ENCODE measurements around the gene ERBB2. TPM values are rescaled to one million over a fixed set of nuclear protein-coding genes. Genes with fewer than 3 reads are reported as not detected.

ERBB2 gene
- total and polyA plus RNA-seq, 2 experiments from 2014 or later: 30.3 to 55.4 TPM

- TF ChIP-seq EZH2 (IDR thresholded peaks at IDR 0.05; ENCODE audit: insufficient read depth, poor library complexity, severe bottlenecking): no peak
- Histone ChIP-seq H3K9me3 (ENCODE audit: low read depth) (no peaks in the 10 kb centered on the region), H3K9ac (no peak overlapping the region), H3K4me2 (ENCODE audit: unreplicated experiment) (no peak overlapping the region), H3K4me3 (no peak overlapping the region), H3K27me3 (replicated peaks; ENCODE audit: insufficient read depth) (peaks cover 79% of the 10 kb centered on the region), H3F3A (ENCODE audit: insufficient read depth) (no peaks in the 10 kb centered on the region), H2AFZ (no peak overlapping the region), H3K36me3 (ENCODE audit: low read depth) (no peaks in the 10 kb centered on the region), H3K9me2 (ENCODE audit: insufficient read depth) (no peaks in the 10 kb centered on the region), H4K20me1 (ENCODE audit: insufficient read depth) (no peaks in the 10 kb centered on the region), H3K79me2 (ENCODE audit: insufficient read depth) (no peaks in the 10 kb centered on the region), H3K27ac (no peak overlapping the region), H3K4me1 (ENCODE audit: insufficient read depth) (no peaks in the 10 kb centered on the region)
- no peak for DNase-seq
- in situ Hi-C loops (cut with MboI): no loop called here
Measured at GRCh38 chr17:39776252-39776651, 76.4 kb downstream of the ERBB2 start.

- H3K4me2 ChIP-seq (ENCODE audit: unreplicated experiment): no peak overlapping the region
- no peak overlapping the region for H3K27ac ChIP-seq
- TF ChIP-seq EZH2 (IDR thresholded peaks at IDR 0.05; ENCODE audit: insufficient read depth, poor library complexity, severe bottlenecking) (no peak), EZH2phosphoT487 (IDR thresholded peaks at IDR 0.05; ENCODE audit: insufficient read depth, low read depth) (no peak)
- no peak for DNase-seq
- H3K9me3 ChIP-seq (ENCODE audit: low read depth): no peaks in the 10 kb centered on the region
- no peaks in the 10 kb centered on the region for H3K4me1 ChIP-seq (ENCODE audit: insufficient read depth)
- no peak overlapping the region for H2AFZ ChIP-seq
- H3F3A ChIP-seq (ENCODE audit: insufficient read depth): no peaks in the 10 kb centered on the region
- H3K9me2 ChIP-seq (ENCODE audit: insufficient read depth): no peaks in the 10 kb centered on the region
- no peak overlapping the region for H3K9ac ChIP-seq
- in situ Hi-C loops (cut with MboI): no loop called here
- H3K36me3 ChIP-seq (ENCODE audit: low read depth): no peaks in the 10 kb centered on the region
- whole genome bisulfite sequencing, 2 experiments (ENCODE audit: low coverage in 1 of 2, low lambda C conversion rate in 2 of 2, missing lambda C conversion rate in 2 of 2): 22 to 26% methylated on average over 11 of the region's 11 CpGs
- H3K4me3 ChIP-seq: no peak overlapping the region
- no peaks in the 10 kb centered on the region for H3K79me2 ChIP-seq (ENCODE audit: insufficient read depth)
- no peaks in the 10 kb centered on the region for H4K20me1 ChIP-seq (ENCODE audit: insufficient read depth)
- H3K27me3 ChIP-seq (replicated peaks; ENCODE audit: insufficient read depth): peaks cover 89% of the 10 kb centered on the region
Measured at GRCh38 chr17:39777534-39778365, 77.9 kb downstream of the ERBB2 start.

Small RNA genes within 50 kb of the gene (microRNA-seq; reads per million reads assigned to microRNA genes)
- 3.1 reads per million for gene MIR4728 (ENCODE audit: borderline number of aligned reads)

Small RNA genes within 50 kb of the gene (small RNA-seq; reads per million reads assigned to genes)
- not detected for gene MIR4728 (ENCODE audit: low read depth, low replicate concordance)

Other genes with a start within 250 kb of the ERBB2 start
- 14.9 and 17.6 TPM in 2 replicates for gene MED1, start 248.8 kb upstream of the ERBB2 start, total RNA-seq (2014; rRNA removed; shearing (Covaris generic))
- 15.4 and 17.2 TPM in 2 replicates for gene MED1, start 248.8 kb upstream of the ERBB2 start, polyA plus RNA-seq (2016; fragmentation: Nextera tagmentation; extraction: Ambion mirVana)
- gene CDK12, start 238.6 kb upstream of the ERBB2 start, total RNA-seq (2014; rRNA removed; shearing (Covaris generic)): 21.0 and 21.1 TPM in 2 replicates
- gene CDK12, start 238.6 kb upstream of the ERBB2 start, polyA plus RNA-seq (2016; fragmentation: Nextera tagmentation; extraction: Ambion mirVana): 8.2 and 8.9 TPM in 2 replicates
- gene NEUROD2, start 92.1 kb upstream of the ERBB2 start, total RNA-seq (2014; rRNA removed; shearing (Covaris generic)): not detected in 2 replicates
- gene NEUROD2, start 92.1 kb upstream of the ERBB2 start, polyA plus RNA-seq (2016; fragmentation: Nextera tagmentation; extraction: Ambion mirVana): not detected in 2 replicates
- gene PPP1R1B, start 73.1 kb upstream of the ERBB2 start, total RNA-seq (2014; rRNA removed; shearing (Covaris generic)): not detected in 2 replicates
- gene PPP1R1B, start 73.1 kb upstream of the ERBB2 start, polyA plus RNA-seq (2016; fragmentation: Nextera tagmentation; extraction: Ambion mirVana): not detected in 2 replicates
- gene STARD3, start 62.9 kb upstream of the ERBB2 start, total RNA-seq (2014; rRNA removed; shearing (Covaris generic)): 34.0 and 41.0 TPM in 2 replicates
- 32.3 and 34.1 TPM in 2 replicates for gene STARD3, start 62.9 kb upstream of the ERBB2 start, polyA plus RNA-seq (2016; fragmentation: Nextera tagmentation; extraction: Ambion mirVana)
- gene TCAP, start 34.7 kb upstream of the ERBB2 start, total RNA-seq (2014; rRNA removed; shearing (Covaris generic)): 0.43 TPM in 1 of 2 replicates, not detected in the other
- not detected in 2 replicates for gene TCAP, start 34.7 kb upstream of the ERBB2 start, polyA plus RNA-seq (2016; fragmentation: Nextera tagmentation; extraction: Ambion mirVana)
- gene PNMT, start 31.6 kb upstream of the ERBB2 start, total RNA-seq (2014; rRNA removed; shearing (Covaris generic)): not detected in 2 replicates
- not detected in 2 replicates for gene PNMT, start 31.6 kb upstream of the ERBB2 start, polyA plus RNA-seq (2016; fragmentation: Nextera tagmentation; extraction: Ambion mirVana)
- 14.2 and 15.3 TPM in 2 replicates for gene PGAP3, start 12.0 kb upstream of the ERBB2 start, total RNA-seq (2014; rRNA removed; shearing (Covaris generic))
- gene PGAP3, start 12.0 kb upstream of the ERBB2 start, polyA plus RNA-seq (2016; fragmentation: Nextera tagmentation; extraction: Ambion mirVana): 9.2 and 10.6 TPM in 2 replicates
- 33.6 and 37.1 TPM in 2 replicates for gene MIEN1, start 30.5 kb downstream of the ERBB2 start, total RNA-seq (2014; rRNA removed; shearing (Covaris generic))
- gene MIEN1, start 30.5 kb downstream of the ERBB2 start, polyA plus RNA-seq (2016; fragmentation: Nextera tagmentation; extraction: Ambion mirVana): 85.4 and 88.4 TPM in 2 replicates
- gene GRB7, start 37.9 kb downstream of the ERBB2 start, total RNA-seq (2014; rRNA removed; shearing (Covaris generic)): 0.25 TPM in 1 of 2 replicates, not detected in the other
- not detected in 2 replicates for gene GRB7, start 37.9 kb downstream of the ERBB2 start, polyA plus RNA-seq (2016; fragmentation: Nextera tagmentation; extraction: Ambion mirVana)
- gene IKZF3, start 164.2 kb downstream of the ERBB2 start, total RNA-seq (2014; rRNA removed; shearing (Covaris generic)): not detected in 2 replicates
- 0.09 and 0.11 TPM in 2 replicates for gene IKZF3, start 164.2 kb downstream of the ERBB2 start, polyA plus RNA-seq (2016; fragmentation: Nextera tagmentation; extraction: Ambion mirVana)
- gene ZPBP2, start 168.1 kb downstream of the ERBB2 start, total RNA-seq (2014; rRNA removed; shearing (Covaris generic)): not detected in 2 replicates
- gene ZPBP2, start 168.1 kb downstream of the ERBB2 start, polyA plus RNA-seq (2016; fragmentation: Nextera tagmentation; extraction: Ambion mirVana): not detected in 2 replicates
- 2.1 and 2.5 TPM in 2 replicates for gene GSDMB, start 218.6 kb downstream of the ERBB2 start, total RNA-seq (2014; rRNA removed; shearing (Covaris generic))
- 1.8 TPM in 2 replicates for gene GSDMB, start 218.6 kb downstream of the ERBB2 start, polyA plus RNA-seq (2016; fragmentation: Nextera tagmentation; extraction: Ambion mirVana)
- gene ORMDL3, start 227.5 kb downstream of the ERBB2 start, total RNA-seq (2014; rRNA removed; shearing (Covaris generic)): 60.4 and 66.0 TPM in 2 replicates
- gene ORMDL3, start 227.5 kb downstream of the ERBB2 start, polyA plus RNA-seq (2016; fragmentation: Nextera tagmentation; extraction: Ambion mirVana): 12.0 and 13.2 TPM in 2 replicates
- not detected in 2 replicates for gene LRRC3C, start 227.7 kb downstream of the ERBB2 start, total RNA-seq (2014; rRNA removed; shearing (Covaris generic))
- not detected in 2 replicates for gene LRRC3C, start 227.7 kb downstream of the ERBB2 start, polyA plus RNA-seq (2016; fragmentation: Nextera tagmentation; extraction: Ambion mirVana)

Data from GM23248 (cell line).